NT2/D1 (cell line): Measurements from ENCODE around the gene NPLOC4.

Experiments
- SUZ12 ChIP-seq: IDR thresholded peaks from 2 replicates; pipeline ENCODE4 v1.6.1; 2011; ENCODE audit not compliant: insufficient read length, insufficient read depth; ENCODE audit errors: extremely low read depth
- YY1 ChIP-seq: IDR thresholded peaks from 2 replicates; pipeline ENCODE4 v1.6.1; 2011; ENCODE audit not compliant: insufficient read length, insufficient read depth
- ZNF274 ChIP-seq: IDR thresholded peaks from 2 replicates; pipeline ENCODE4 v1.6.1; 2011; ENCODE audit warnings: mild to moderate bottlenecking, low read depth, low read length

DNA sequence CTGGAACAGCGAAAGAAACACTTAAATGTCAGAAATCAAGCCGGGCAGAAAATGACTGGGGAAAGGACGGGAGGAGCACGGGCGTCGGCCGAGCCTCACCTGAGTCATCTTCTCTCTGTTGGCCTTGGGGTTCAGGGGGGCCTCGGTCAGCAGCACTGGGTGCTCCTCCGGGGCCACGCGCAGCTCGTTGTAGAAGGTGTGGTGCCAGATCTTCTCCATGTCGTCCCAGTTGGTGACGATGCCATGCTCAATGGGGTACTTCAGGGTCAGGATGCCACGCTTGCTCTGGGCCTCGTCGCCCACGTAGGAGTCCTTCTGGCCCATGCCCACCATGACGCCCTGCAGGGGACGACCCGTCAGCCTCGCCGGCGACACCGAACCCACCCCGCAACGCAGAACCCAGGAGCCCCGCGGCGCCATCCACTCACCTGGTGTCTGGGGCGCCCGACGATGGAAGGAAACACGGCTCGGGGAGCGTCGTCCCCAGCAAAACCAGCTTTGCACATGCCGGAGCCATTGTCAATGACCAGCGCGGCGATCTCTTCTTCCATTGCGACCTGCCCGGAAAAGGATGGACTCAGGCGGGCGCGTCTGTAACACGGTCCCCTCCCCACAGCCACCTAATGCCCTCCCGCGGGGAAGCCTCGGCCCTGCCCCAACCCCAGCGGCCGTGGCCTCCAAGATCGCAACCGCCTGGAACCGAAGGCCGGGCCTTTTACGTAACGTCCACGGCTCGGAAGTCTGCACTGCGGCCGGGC is 124.9 kb downstream of the NPLOC4 start:
- no peak for TF ChIP-seq YY1
- TF ChIP-seq SUZ12 = no peak
- no peak for TF ChIP-seq ZNF274
